Uterus (tissue), 4 donors: ENCODE results near the gene BMPR1B. TPM values are rescaled to one million over a fixed set of nuclear protein-coding genes. Genes with fewer than 3 reads are reported as not detected.

Experiments used
- DNase-seq, 2 donors: peaks; one replicate each; pipeline ENCODE4 v3.0.0-alpha.2; 2019 to 2020
- H3K27ac ChIP-seq, 2 donors: fragments of 200-600 bp; sonication (generic); 1 replicate in 1 of 2; 2 replicates in 1 of 2; pipeline ENCODE4 v1.5.1; 2016 to 2018
- H3K27me3 ChIP-seq, 2 donors: fragments of 200-600 bp; sonication (generic); one replicate each; pipeline ENCODE4 v1.5.1; 2018 to 2019; ENCODE audit warnings: control low read depth in 1 of 2
- H3K36me3 ChIP-seq, 2 donors: fragments of 200-600 bp; sonication (generic); one replicate each; pipeline ENCODE4 v1.5.1; 2019; ENCODE audit warnings: control low read depth in 1 of 2
- H3K4me1 ChIP-seq, 2 donors: fragments of 200-600 bp; sonication (generic); one replicate each; pipeline ENCODE4 v1.5.1; 2018 to 2019; ENCODE audit warnings: control low read depth in 1 of 2
- H3K4me3 ChIP-seq, 2 donors: fragments of 200-600 bp; sonication (generic); 1 replicate in 1 of 2; 2 replicates in 1 of 2; pipeline ENCODE4 v1.5.1; 2018 to 2019; ENCODE audit warnings: mild to moderate bottlenecking in 1 of 2
- H3K9me3 ChIP-seq, 2 donors: fragments of 200-600 bp; sonication (generic); one replicate each; pipeline ENCODE4 v1.5.1; 2019; ENCODE audit warnings: control low read depth in 1 of 2
- POLR2A ChIP-seq, 2 donors: fragments of 450-650 bp; IDR thresholded peaks; one replicate each; pipeline ENCODE4 v1.6.1; 2016; ENCODE audit warnings: antibody characterized with exemption in 2 of 2, mild to moderate bottlenecking in 1 of 2, moderate library complexity in 1 of 2
- intact Hi-C: fragments of 100-400 bp; cut with DNase I; formaldehyde crosslinking; loops from one replicate; pipeline ENCODE4 v1.15.1; 2023; ENCODE audit warnings: low total_unique reads
- total RNA-seq, 4 donors: library from RNA; depleted of rRNA in 3 of 4; stranded (reverse); fragments of >200 nt in 3 of 4; gene quantifications; one replicate each; pipeline versions ENCODE4 v1.1.0 to v1.2.4, GENCODE V29; 2014 to 2023
- TF ChIP-seq, protein P1 (sequence below), 4 experiments: fragments of 200-600 bp in 2 of 4; fragments of 450-650 bp in 2 of 4; sonication (generic) in 2 of 4; IDR thresholded peaks; one replicate each; pipeline ENCODE4 v1.5.1; 2016 to 2019; ENCODE audit warnings: antibody characterized with exemption in 4 of 4, mild to moderate bottlenecking in 2 of 4, moderate library complexity in 1 of 4
- donor health status: DM: yes; HTN: yes; CAD: no.

The BMPR1B gene
- total RNA-seq, 4 donors from 2014 or later: under 0.01 to 13.6 (median 3.3) TPM

DNA sequence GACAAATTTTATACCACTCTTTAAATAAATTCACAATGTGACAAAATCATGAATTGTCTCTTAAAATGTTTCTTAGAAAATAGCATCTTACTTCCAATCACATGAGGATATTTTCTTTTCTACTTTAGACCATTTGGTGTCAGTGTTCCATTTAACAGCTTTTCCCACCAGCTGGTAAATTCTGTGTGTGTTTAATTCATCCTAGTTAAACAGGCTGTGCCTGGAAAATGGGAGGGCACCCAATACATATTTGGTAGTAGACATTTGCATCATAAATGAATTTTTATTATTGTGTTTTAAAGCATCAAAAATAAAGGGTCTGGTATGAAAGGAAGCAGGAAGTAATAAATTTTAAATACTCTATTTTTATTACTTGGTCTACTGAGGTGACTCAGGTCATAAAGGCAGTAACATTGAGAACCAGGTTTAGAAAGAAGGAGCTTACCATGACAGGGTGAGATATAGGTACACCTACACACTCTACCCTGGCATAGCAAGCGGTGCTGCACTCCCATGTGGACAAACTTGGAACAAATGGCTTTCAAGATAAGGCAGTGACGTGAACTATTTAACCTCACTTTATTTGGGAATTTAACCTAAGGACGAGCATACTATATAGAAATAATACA, 344.5 kb downstream of the BMPR1B start:
- Histone ChIP-seq H3K4me3 (no peak overlapping the region), H3K9me3 (no peaks in the 10 kb centered on the region), H3K4me1 (no peaks in the 10 kb centered on the region), H3K27ac (no peak overlapping the region), H3K36me3 (no peaks in the 10 kb centered on the region), H3K27me3 (no peaks in the 10 kb centered on the region)
- TF ChIP-seq, protein P1, sequence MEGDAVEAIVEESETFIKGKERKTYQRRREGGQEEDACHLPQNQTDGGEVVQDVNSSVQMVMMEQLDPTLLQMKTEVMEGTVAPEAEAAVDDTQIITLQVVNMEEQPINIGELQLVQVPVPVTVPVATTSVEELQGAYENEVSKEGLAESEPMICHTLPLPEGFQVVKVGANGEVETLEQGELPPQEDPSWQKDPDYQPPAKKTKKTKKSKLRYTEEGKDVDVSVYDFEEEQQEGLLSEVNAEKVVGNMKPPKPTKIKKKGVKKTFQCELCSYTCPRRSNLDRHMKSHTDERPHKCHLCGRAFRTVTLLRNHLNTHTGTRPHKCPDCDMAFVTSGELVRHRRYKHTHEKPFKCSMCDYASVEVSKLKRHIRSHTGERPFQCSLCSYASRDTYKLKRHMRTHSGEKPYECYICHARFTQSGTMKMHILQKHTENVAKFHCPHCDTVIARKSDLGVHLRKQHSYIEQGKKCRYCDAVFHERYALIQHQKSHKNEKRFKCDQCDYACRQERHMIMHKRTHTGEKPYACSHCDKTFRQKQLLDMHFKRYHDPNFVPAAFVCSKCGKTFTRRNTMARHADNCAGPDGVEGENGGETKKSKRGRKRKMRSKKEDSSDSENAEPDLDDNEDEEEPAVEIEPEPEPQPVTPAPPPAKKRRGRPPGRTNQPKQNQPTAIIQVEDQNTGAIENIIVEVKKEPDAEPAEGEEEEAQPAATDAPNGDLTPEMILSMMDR (IDR thresholded peaks at IDR 0.05): no peak
- TF ChIP-seq POLR2A (IDR thresholded peaks at IDR 0.05): no peak
- no peak for DNase-seq
- intact Hi-C loops: no loop called here

DNA sequence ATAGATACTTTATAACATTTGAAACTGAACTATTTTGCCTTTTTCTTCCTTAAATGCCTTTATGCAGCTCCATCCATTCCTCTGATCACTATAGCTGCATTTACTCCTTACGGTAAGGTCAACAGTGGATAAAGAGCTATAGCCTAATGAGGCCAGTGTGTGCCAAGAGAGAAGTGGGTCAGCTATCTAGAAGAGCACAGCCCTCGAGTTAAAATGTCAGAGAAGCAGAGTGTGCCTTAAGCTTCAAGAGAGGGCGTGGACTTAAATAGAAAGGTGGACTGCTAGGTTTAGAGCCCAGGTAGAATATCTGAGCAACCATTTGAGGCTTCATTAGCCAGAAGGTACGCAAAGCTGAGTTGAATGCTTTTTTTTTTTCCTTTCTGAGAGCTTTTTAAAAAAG, 347.4 kb downstream of the BMPR1B start:
- intact Hi-C loops: no loop called here
- TF ChIP-seq POLR2A (IDR thresholded peaks at IDR 0.05): no peak
- TF ChIP-seq, protein P1 (IDR thresholded peaks at IDR 0.05): no peak
- DNase-seq: no peak

DNA sequence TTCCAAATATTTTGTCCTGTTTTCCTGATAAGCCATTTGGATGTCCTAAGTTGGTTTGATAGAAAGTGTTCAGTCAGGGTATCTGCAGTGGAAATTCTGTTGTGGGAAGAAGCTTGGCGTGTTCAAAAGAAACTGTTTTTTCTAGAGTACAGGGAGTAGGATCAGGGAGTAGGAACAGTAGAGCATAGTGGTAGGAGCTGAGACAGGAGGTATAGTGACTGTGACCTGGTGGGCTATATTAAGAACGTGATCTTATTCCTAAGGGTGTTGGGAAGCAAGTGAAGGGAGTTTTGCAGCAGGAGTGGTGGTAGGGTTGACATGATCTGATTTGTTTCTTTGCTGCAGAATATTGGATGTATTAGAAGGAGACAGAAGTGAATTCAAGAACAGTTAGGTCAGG, 348.2 kb downstream of the BMPR1B start:
- Histone ChIP-seq H3K4me1 (no peaks in the 10 kb centered on the region), H3K27me3 (no peaks in the 10 kb centered on the region), H3K9me3 (no peaks in the 10 kb centered on the region), H3K36me3 (no peaks in the 10 kb centered on the region), H3K27ac (no peak overlapping the region), H3K4me3 (no peak overlapping the region)
- intact Hi-C loops: no loop called here
- TF ChIP-seq, protein P1 (IDR thresholded peaks at IDR 0.05): no peak
- TF ChIP-seq POLR2A (IDR thresholded peaks at IDR 0.05): no peak
- no peak for DNase-seq

More for the DNA sequence above, 347.4 kb downstream of the BMPR1B start:
- H3K27me3 ChIP-seq: no peaks in the 10 kb centered on the region
- no peaks in the 10 kb centered on the region for H3K4me1 ChIP-seq
- no peaks in the 10 kb centered on the region for H3K9me3 ChIP-seq
- no peak overlapping the region for H3K27ac ChIP-seq
- H3K36me3 ChIP-seq: no peaks in the 10 kb centered on the region
- no peak overlapping the region for H3K4me3 ChIP-seq

DNA sequence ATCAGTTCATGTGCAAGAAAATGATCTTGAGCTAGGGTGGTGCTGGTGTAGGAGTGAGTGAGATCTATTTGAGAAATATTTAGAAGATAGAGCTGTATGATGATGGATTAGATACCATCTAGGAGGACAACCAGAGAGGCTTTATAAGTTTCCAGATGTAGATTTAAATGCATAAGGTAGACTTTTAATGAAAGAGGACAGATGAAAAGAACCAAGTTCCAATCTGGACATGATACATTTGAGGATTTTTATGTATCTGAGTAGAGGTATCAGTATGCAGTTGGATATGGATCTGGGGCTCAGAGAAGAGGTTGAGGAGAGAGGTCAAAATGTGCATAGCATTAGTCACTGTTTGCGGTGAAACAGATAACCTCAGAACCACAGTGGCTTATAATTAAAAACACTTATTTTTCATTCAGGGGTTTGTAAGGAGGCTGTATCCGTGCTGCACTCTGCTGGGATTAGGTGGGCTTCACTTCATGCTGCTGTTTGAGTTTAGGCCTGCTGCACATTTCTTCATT, 348.7 kb downstream of the BMPR1B start:
- H3K9me3 ChIP-seq: no peaks in the 10 kb centered on the region
- H3K27ac ChIP-seq: no peak overlapping the region
- TF ChIP-seq POLR2A (IDR thresholded peaks at IDR 0.05): no peak
- TF ChIP-seq, protein P1 (IDR thresholded peaks at IDR 0.05): no peak
- intact Hi-C loops: no loop called here
- no peaks in the 10 kb centered on the region for H3K4me1 ChIP-seq
- no peaks in the 10 kb centered on the region for H3K36me3 ChIP-seq
- H3K27me3 ChIP-seq: no peaks in the 10 kb centered on the region
- DNase-seq: no peak
- no peak overlapping the region for H3K4me3 ChIP-seq

DNA sequence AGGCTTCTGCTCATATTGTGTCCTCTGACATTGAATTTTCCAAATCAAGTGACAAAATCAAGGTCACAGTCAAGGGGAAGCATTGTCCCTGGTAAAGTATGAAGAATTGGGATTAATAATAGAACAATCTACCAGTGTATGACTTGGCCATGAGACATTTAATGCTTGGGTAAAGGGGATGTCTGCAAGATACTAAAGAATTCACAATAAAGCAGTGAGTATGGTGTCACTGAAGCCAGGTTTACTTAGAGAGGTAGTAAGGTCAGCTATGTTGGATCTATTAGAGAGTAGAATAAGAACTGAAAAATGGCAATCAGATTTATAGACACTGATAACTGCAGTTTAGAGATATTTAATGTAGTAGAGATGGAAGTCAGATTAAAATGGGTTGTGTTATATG, 349.2 kb downstream of the BMPR1B start:
- no peaks in the 10 kb centered on the region for H3K9me3 ChIP-seq
- no peaks in the 10 kb centered on the region for H3K27me3 ChIP-seq
- H3K4me3 ChIP-seq: no peak overlapping the region
- DNase-seq: no peak
- intact Hi-C loops: no loop called here
- H3K36me3 ChIP-seq: no peaks in the 10 kb centered on the region
- no peak for TF ChIP-seq POLR2A (IDR thresholded peaks at IDR 0.05)
- TF ChIP-seq, protein P1 (IDR thresholded peaks at IDR 0.05): no peak
- H3K4me1 ChIP-seq: no peaks in the 10 kb centered on the region
- no peak overlapping the region for H3K27ac ChIP-seq
